Common myeloid progenitor, CD34-positive (primary cell): ENCODE results near the gene ZCCHC7.

Experiments used
- CTCF ChIA-PET: fragments of 350-600 bp; sonication (Branson Sonifier 250); formaldehyde crosslinking; loops from one replicate; lab custom pipeline; 2021; ENCODE audit warnings: antibody characterized with exemption; lab: Charles Lee
- POLR2A ChIA-PET: fragments of 350-600 bp; sonication (Branson Sonifier 250); formaldehyde crosslinking; loops from one replicate; lab custom pipeline; 2021; ENCODE audit warnings: antibody characterized with exemption; lab: Charles Lee
- DNase-seq, 3 donors: peaks; one replicate each; pipeline versions ENCODE4 v3.0.0 to v3.0.0-alpha.2; 2013
- H3K27ac ChIP-seq, 2 experiments: 1 replicate in 1 of 2; 2 replicates in 1 of 2; pipeline ENCODE4 v1.7.0; 2013; ENCODE audit warnings: inconsistent platforms in 2 of 2, low read length in 2 of 2, mild to moderate bottlenecking in 2 of 2, low read depth in 1 of 2, moderate library complexity in 1 of 2; ENCODE audit not compliant: severe bottlenecking in 2 of 2, insufficient read depth in 1 of 2, poor library complexity in 1 of 2
- H3K27me3 ChIP-seq, 5 experiments: replicated peaks in 2 of 5; 1 replicate in 3 of 5; 2 replicates in 2 of 5; pipeline versions ENCODE4 v1.6.1 to v1.7.0; 2013; ENCODE audit warnings: low read length in 4 of 5, mild to moderate bottlenecking in 2 of 5, moderate library complexity in 2 of 5, inconsistent platforms in 1 of 5; ENCODE audit not compliant: insufficient read depth in 5 of 5, control insufficient read depth in 4 of 5
- H3K36me3 ChIP-seq, 4 experiments: 1 replicate in 2 of 4; 2 replicates in 2 of 4; pipeline versions ENCODE4 v1.6.1 to v1.7.0; 2013; ENCODE audit warnings: low read length in 3 of 4, control low read depth in 1 of 4, mild to moderate bottlenecking in 1 of 4; ENCODE audit not compliant: control insufficient read depth in 4 of 4, insufficient read depth in 4 of 4
- H3K4me1 ChIP-seq, 4 experiments: 1 replicate in 3 of 4; 2 replicates in 1 of 4; pipeline versions ENCODE4 v1.6.1 to v1.7.1; 2013; ENCODE audit warnings: low read length in 3 of 4, mild to moderate bottlenecking in 3 of 4, control low read depth in 1 of 4, inconsistent platforms in 1 of 4, moderate library complexity in 1 of 4; ENCODE audit not compliant: control insufficient read depth in 4 of 4, insufficient read depth in 4 of 4; ENCODE audit errors: control extremely low read depth in 1 of 4
- H3K4me3 ChIP-seq, 7 experiments: 1 replicate in 4 of 7; 2 replicates in 3 of 7; pipeline versions ENCODE4 v1.5.1 to v1.7.0; 2013; ENCODE audit warnings: mild to moderate bottlenecking in 7 of 7, low read length in 6 of 7, moderate library complexity in 6 of 7, inconsistent platforms in 2 of 7, low read depth in 2 of 7, control low read depth in 1 of 7; ENCODE audit not compliant: insufficient read depth in 4 of 7, control insufficient read depth in 1 of 7; ENCODE audit errors: extremely low read depth in 1 of 7
- H3K9me3 ChIP-seq, 5 experiments: 1 replicate in 4 of 5; 2 replicates in 1 of 5; pipeline versions ENCODE4 v1.6.1 to v1.7.1; 2013; ENCODE audit warnings: low read length in 4 of 5, mild to moderate bottlenecking in 2 of 5, inconsistent platforms in 1 of 5, low read depth in 1 of 5, moderate library complexity in 1 of 5; ENCODE audit not compliant: control insufficient read depth in 4 of 5, insufficient read depth in 2 of 5; ENCODE audit errors: control extremely low read depth in 1 of 5
- WGBS: methylation state at CpG from one replicate; pipeline ENCODE4 v1.1.5; 2013; ENCODE audit not compliant: insufficient coverage; 5-methylcytosine and 5-hydroxymethylcytosine counted together

The ZCCHC7 gene

DNA sequence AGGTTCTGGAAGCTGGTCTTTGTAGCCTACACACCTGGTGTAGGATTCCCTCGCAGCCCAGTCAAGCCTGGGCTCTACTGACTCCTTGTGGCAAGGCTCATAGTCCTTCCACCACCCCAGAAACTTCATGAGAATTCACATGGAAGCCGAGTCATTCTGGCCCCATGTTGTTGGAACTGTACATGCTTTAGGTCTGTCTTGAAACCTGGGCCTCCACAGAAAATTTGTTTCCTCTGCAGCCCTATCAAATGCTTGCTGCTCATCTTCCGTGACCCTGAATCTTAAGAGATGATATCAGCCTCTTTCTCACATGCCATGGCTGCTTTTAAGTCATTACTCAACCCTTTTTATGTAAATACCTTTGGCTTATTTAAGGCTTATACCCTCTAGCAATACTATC lies 188.8 kb downstream of the ZCCHC7 start:
- no peaks in the 10 kb centered on the region for H3K9me3 ChIP-seq
- no peak overlapping the region for H3K27ac ChIP-seq
- no peak overlapping the region for H3K4me3 ChIP-seq
- peak; percentile 21 to 42 (median 37) for DNase-seq
- ChIA-PET CTCF (interaction anchor here (0.7 to 1.2 kb wide), 3 partner anchors 9 to 435 kb away, joined by 3 to 4 read pairs (median 4); no protein-coding TSS in a partner anchor), POLR2A (no interaction called here)
- WGBS, result 95% methylated on average over 3 of the region's 3 CpGs
- no peaks in the 10 kb centered on the region for H3K27me3 ChIP-seq
- H3K36me3 ChIP-seq, result peaks cover 0 to 11% (median 5%) of the 10 kb centered on the region in 4 experiments
- H3K4me1 ChIP-seq, result no peaks in the 10 kb centered on the region

DNA sequence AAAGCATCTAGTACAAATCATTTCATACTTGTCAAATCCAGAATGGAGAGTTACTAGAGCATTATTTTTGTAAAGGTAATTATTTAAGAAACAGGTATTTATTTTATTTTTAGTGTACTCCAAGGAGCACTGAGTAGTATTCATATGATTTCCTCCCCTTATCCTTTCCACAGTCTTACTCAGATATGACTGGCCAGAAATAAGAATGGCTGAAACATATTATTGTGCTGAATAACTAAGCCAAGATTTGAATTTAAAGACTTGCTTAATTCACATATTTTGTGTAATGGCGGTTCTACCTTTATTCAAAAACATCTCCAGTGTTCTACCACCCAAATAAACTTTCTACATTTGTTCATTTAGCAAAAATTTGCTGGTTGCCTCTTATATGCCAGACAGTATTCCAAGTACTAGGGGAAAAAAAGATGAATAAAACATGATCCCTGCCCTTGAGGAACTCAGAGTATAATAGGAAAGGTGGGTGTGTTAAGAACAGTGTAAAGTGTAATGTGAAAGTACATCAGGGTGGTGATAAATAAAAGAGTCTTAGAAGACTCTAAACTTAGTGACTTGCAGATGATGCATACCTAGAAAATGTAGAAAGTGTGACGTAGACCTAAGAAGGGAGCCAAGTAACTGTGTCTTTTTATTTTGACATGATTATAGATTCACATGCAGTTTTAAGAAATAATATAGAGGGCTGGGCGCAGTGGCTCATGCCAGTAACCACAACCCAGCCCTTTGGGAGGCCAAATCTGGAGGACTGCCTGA lies 191.7 kb downstream of the ZCCHC7 start:
- Histone ChIP-seq H3K27ac (no peak overlapping the region), H3K27me3 (no peaks in the 10 kb centered on the region), H3K36me3 (peaks cover 0 to 4% (median 1%) of the 10 kb centered on the region in 4 experiments), H3K9me3 (no peaks in the 10 kb centered on the region), H3K4me1 (no peaks in the 10 kb centered on the region), H3K4me3 (no peak overlapping the region)
- ChIA-PET POLR2A (no interaction called here), CTCF (no interaction called here)
- WGBS, result no CpG with 5 or more reads among the region's 3 CpGs
- DNase-seq, result no peak

DNA sequence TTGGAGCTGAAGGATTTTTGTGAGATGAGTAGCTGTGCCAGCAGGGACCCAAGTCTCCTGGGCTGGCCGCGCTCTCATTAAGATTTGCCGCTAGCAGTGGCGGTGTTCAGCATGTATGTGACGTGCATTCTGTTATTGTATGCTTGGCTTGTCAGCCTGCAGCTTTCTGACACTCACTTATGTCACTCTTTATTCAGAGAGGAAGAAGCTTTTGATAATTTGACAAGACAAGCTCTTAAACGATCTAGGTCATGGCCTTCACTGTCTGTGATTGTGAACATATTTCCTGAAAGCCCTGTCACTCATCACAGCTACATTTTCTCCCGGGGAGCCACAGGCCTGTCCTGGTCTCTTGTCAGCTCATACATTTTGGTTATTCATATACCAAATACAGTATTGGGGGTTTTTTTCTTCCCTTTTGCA lies 203.9 kb downstream of the ZCCHC7 start:
- CTCF ChIA-PET, result interaction anchor here (1.0 to 1.2 kb wide), 2 partner anchors 9 to 329 kb away, joined by 3 read pairs; no protein-coding TSS in a partner anchor
- POLR2A ChIA-PET, result no interaction called here
- H3K4me3 ChIP-seq, result no peak overlapping the region
- H3K27me3 ChIP-seq, result no peaks in the 10 kb centered on the region
- H3K4me1 ChIP-seq, result peaks cover 0 to 3% (median 0%) of the 10 kb centered on the region in 4 experiments
- peak in 2 of 3 donors; percentile 20 to 35 for DNase-seq
- WGBS, result 89% methylated on average over 3 of the region's 7 CpGs
- peaks cover 0 to 6% (median 4%) of the 10 kb centered on the region in 4 experiments for H3K36me3 ChIP-seq
- H3K9me3 ChIP-seq, result peaks cover 0 to 2% (median 0%) of the 10 kb centered on the region in 5 experiments
- peak overlapping the region; percentile 9 to 39 for H3K27ac ChIP-seq

DNA sequence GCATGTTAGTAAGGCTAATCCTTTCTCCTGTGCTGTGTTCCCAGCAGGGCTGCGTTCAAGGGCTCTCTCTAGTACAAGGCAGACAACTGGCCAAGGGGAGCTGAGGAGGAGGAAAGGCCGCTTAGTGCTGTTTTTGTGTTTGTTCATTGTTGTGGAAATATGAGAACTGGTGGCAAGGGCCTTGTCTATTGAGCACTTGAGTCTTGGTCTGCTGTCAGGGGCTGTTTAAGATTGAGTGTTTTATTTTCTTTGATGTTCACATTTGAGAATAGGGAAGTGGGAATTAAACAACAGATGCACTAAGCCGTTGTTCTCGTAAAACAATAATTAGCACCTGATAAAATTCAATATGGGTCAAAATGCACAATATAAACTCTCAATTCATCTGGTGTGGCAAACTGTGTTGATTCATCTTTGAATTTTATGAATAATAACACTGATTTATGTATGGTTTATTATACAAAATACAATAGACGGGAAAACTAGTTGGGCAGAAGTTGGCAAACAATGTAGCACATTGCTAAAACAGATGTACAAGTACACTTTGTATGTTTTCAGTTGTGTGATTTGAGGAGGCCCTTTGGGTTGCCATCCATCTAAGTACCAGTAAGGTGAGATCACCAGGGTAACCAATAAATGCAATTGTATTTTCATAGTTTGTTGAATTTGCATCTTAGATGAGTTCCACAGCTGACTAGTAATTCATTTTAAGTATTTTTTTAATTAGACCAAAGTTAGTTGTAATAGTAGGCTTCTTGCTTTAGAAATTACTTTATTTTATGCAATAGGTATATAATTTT lies 204.5 kb downstream of the ZCCHC7 start:
- H3K27ac ChIP-seq, result peak overlapping the region; percentile 9 to 39
- CTCF ChIA-PET, result interaction anchor here (1.0 to 1.2 kb wide), 2 partner anchors 10 to 330 kb away, joined by 3 read pairs; no protein-coding TSS in a partner anchor
- POLR2A ChIA-PET, result no interaction called here
- DNase-seq, result peak in 2 of 3 donors; percentile 10 to 43
- H3K4me1 ChIP-seq, result peaks cover 0 to 3% (median 0%) of the 10 kb centered on the region in 4 experiments
- H3K36me3 ChIP-seq, result peaks cover 0 to 4% (median under 1%) of the 10 kb centered on the region in 4 experiments
- H3K4me3 ChIP-seq, result no peak overlapping the region
- peaks cover 0 to 2% (median 0%) of the 10 kb centered on the region in 5 experiments for H3K9me3 ChIP-seq
- 100% methylated on average over 1 of the region's 5 CpGs for WGBS
- no peaks in the 10 kb centered on the region for H3K27me3 ChIP-seq

DNA sequence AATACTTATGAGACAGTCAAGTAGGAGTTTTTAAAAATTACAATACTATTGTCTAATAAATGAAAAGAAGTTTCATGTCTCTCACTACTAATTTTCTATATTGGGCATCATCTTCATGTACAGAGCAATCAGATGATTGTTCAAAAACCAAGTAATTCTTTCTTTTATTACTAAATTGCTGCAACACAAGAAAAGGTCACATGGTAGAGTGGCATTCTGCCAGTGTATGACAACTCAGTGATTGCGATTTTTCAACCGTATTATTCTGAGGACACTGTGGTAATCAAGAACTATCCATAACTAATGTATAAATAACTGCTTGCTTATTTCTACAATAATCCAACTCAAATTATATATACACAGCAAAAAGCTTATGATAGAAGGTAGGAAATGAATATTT lies 205.4 kb downstream of the ZCCHC7 start:
- H3K27me3 ChIP-seq, result no peaks in the 10 kb centered on the region
- no peaks in the 10 kb centered on the region for H3K9me3 ChIP-seq
- ChIA-PET CTCF (no interaction called here), POLR2A (no interaction called here)
- H3K4me1 ChIP-seq, result peaks cover 0 to 3% (median 0%) of the 10 kb centered on the region in 4 experiments
- peaks cover 0 to 4% (median 0%) of the 10 kb centered on the region in 4 experiments for H3K36me3 ChIP-seq
- DNase-seq, result no peak
- H3K4me3 ChIP-seq, result no peak overlapping the region
- H3K27ac ChIP-seq, result no peak overlapping the region
- WGBS, result no CpG with 5 or more reads among the region's 2 CpGs

DNA sequence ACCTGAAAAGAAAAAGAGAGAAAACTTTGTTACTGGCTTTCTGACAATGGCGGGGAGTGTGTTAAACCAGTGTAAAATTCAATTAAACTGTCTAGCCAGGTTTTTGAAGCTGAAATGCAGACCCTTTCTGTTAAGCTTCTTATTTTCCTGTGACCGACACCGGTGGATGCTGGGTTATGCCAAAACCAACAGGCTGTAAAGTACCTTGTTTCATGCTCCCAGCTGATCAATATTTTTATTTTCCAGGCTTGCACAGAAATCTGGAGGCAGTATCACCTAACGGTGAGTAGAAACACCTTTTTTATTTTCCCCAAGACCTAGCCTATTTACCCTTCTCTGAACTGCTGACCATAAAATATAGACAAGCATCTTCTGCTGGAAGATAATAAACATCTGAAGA lies 207.2 kb downstream of the ZCCHC7 start:
- H3K4me3 ChIP-seq, result no peak overlapping the region
- no peak overlapping the region for H3K27ac ChIP-seq
- peaks cover 0 to 4% (median 0%) of the 10 kb centered on the region in 4 experiments for H3K36me3 ChIP-seq
- H3K4me1 ChIP-seq, result peaks cover 0 to 3% (median 0%) of the 10 kb centered on the region in 4 experiments
- H3K27me3 ChIP-seq, result no peaks in the 10 kb centered on the region
- ChIA-PET CTCF (interaction anchor here (1.2 to 4.9 kb wide), 3 partner anchors 10 to 455 kb away, joined by 3 to 27 read pairs (median 8); no protein-coding TSS in a partner anchor), POLR2A (interaction anchor here (0.6 kb wide), 1 partner anchor 444 kb away, joined by 3 read pairs; no protein-coding TSS in a partner anchor)
- DNase-seq, result no peak
- H3K9me3 ChIP-seq, result no peaks in the 10 kb centered on the region
- 99% methylated on average over 4 of the region's 4 CpGs for WGBS
